A673 (cell line): ENCODE results near the gene LRRC36.

Experiments
- EZH2 ChIP-seq: fragments of 200-600 bp; sonication (generic); IDR thresholded peaks from 2 replicates; pipeline ENCODE4 v1.6.1; 2017; ENCODE audit warnings: borderline replicate concordance, low read depth, mild to moderate bottlenecking, mixed read lengths, antibody characterized with exemption, low read length; ENCODE audit not compliant: poor library complexity, severe bottlenecking
- TF ChIP-seq, protein P1 (sequence below): fragments of 300-800, 200-600 bp; sonication (generic); conservative IDR thresholded peaks from 2 replicates; pipeline ENCODE4 v1.5.1; 2017; ENCODE audit warnings: low read depth, mild to moderate bottlenecking, antibody characterized with exemption, low read length, moderate library complexity, mixed read lengths

DNA sequence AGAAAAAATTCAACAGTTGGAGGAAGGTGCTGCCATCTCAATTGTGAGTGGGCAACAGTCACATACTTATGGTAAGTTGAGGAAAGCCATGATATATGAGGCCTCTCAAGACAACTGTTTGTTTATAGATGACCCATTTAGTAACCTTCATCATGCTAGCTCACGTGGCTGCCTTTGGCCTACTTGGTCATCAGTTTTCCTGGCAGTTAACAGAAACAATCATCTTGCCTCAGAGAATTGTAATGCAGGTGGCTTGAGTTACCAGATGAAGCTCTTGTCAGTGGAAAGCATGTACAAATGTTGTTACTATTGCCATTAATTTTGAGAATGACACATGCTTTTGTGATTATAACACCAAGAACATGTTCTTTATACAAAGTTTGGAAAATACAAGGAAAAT lies 52.0 kb downstream of the LRRC36 start:
- TF ChIP-seq, protein P1, sequence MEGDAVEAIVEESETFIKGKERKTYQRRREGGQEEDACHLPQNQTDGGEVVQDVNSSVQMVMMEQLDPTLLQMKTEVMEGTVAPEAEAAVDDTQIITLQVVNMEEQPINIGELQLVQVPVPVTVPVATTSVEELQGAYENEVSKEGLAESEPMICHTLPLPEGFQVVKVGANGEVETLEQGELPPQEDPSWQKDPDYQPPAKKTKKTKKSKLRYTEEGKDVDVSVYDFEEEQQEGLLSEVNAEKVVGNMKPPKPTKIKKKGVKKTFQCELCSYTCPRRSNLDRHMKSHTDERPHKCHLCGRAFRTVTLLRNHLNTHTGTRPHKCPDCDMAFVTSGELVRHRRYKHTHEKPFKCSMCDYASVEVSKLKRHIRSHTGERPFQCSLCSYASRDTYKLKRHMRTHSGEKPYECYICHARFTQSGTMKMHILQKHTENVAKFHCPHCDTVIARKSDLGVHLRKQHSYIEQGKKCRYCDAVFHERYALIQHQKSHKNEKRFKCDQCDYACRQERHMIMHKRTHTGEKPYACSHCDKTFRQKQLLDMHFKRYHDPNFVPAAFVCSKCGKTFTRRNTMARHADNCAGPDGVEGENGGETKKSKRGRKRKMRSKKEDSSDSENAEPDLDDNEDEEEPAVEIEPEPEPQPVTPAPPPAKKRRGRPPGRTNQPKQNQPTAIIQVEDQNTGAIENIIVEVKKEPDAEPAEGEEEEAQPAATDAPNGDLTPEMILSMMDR: no peak
- no peak for TF ChIP-seq EZH2
